Measurements from ENCODE around the gene TAS2R14.

TAS2R14 gene

DNA sequence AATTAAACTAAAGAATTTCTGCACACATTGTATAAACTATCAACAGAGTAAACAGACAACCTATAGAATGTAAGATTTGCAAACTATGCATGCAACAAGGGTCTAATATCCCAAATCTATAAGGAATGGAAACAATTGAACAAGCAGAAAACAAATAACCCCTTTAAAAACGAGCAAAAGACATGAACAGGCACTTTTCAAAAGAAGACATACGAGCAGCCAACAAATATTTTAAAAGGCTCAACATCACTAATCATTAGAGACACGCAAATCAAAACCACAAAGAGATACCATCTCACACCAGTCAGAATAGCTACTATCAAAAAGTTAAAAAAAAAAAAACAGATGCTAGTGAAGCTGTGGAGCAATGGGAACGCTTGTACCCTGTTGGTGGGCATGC is 34.4 kb downstream of the TAS2R14 start:
- no peak for DNase-seq

DNA sequence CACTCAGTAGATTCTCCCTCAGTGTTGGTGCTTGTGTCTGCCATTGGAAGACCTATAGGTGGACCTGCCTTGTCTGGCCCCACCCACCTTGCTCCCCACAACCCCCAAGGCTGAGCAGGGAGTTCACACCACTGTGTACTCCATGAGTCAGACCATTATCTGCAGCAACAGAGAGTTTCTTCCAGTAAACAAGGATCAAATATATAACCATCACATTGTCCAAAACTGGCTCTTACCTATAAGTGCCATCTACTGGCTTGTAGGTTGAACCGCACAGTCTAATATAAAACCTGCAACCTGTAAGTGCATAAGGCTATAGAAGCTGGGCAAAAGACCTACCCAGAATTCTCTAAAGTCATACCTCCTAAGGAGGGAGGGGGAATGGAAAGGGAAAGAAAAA is 37.6 kb downstream of the TAS2R14 start:
- DNase-seq: no peak

DNA sequence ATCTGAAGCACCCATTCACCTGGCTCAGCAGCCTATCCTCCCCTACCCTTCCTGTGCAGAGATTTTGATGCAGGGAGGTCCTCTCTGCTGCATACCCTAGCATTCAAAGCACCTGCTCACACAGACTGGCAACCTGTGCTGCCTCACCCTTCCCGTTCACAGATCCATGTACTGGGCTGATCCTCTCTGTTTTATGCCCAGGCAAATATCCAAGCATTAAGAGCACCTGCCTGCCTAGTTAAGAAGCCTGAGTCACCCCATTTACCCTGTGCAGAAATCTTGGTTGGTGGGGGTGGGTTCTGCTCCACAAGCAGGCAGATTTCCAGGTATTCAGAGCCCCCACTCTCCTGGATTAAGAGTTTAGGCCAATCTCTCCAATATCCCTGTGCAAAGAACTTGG is 38.1 kb downstream of the TAS2R14 start:
- no peak for DNase-seq

DNA sequence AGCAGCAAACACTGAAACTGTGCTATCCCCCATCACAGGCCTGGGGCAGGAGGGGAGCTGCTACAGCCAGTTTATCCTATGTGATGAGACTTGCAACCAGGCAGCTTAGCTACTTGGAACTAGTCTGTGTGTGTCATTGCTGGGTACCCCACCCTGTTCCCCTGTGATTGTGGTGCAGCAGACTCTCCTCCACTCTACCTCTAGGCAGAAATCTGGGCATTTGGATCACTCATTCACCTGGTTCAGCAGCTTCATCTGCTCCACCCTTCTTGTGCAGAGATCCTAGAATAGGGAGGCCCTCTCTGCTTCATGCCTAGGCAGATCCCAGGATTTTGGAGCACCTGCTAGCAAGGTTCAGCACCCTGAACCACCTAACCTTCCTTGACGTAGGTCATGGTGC is 38.5 kb downstream of the TAS2R14 start:
- no peak for DNase-seq

DNA sequence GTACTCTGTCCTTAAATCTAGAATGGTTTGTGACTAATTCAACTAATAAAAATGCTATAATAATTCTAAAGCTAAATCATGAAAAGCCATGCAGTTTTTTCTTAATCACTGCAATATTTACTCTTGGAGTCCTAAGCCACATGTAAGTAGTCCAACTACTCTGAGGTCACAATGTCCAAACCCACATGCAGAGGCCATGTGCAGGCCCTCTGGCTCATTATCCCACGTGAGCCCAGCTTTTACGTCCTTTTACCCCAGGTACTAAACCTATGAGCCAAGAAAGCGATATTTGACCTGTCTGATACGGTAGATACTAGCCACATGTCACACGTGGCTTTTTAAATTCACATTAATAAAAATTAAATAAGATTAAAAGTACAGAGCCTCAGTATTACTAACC is 42.2 kb downstream of the TAS2R14 start:
- no peak for DNase-seq

DNA sequence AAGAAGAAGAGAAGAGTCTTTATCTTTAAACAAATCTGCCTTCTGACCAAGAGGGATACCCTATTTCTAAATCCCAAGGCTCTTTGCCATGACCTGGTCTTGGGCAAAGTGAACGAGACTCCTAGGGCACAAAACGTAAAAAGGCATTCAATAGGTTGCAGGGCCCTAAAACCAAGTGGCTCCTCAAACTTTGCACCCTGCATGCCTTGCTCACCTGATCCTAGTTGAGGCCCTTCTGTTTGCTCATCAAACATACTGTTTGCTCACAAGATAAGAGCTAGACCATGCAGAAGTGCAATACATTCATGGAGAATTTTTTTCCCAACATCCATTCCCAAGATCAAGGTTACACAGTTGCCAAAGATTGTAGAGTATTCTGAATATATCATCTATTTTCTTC is 47.1 kb downstream of the TAS2R14 start:
- DNase-seq: no peak

DNA sequence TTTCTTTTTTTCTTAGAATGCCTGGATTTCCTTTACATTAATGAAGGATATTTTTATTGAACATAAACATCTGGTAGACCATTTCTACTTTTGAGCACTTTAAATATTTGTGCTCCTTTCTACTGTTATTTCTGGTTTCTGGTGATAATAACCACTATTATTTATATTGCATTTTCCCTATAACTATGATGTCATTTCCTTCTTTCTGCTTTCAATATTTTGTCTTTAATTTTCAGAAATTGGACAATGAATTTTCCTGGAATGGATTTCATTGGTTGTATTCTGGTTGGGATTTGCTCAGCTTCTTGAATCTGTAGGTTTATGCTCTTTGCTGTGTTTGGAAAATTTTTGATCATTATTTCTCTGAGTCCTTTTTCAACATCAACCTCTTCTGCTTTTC is 49.8 kb downstream of the TAS2R14 start:
- DNase-seq: no peak

All from NCI-H2029 (cell line).